Upper lobe of left lung (tissue), 6 donors: ENCODE measurements around the gene NDUFA13. TPM values are rescaled to one million over a fixed set of nuclear protein-coding genes. Genes with fewer than 3 reads are reported as not detected.

Experiments
- ATAC-seq, 2 donors: fragments of 200-7000 bp; cut with Tn5 transposase; one replicate each; pipeline ENCODE4 v1.9.1; 2022; ENCODE audit warnings: mild to moderate bottlenecking in 2 of 2, moderate library complexity in 2 of 2; ENCODE audit not compliant: low FRiP score in 2 of 2
- DNase-seq, 2 donors: peaks; one replicate each; pipeline ENCODE4 v3.0.0-alpha.2; 2019 to 2020
- H3K27ac ChIP-seq, 4 donors: fragments of 200-600 bp; sonication (generic); one replicate each; pipeline ENCODE4 v1.5.1; 2016 to 2019
- H3K27me3 ChIP-seq, 4 donors: fragments of 200-600 bp; sonication (generic); one replicate each; pipeline ENCODE4 v1.5.1; 2017 to 2019
- H3K36me3 ChIP-seq, 4 donors: fragments of 200-600 bp; sonication (generic); one replicate each; pipeline ENCODE4 v1.5.1; 2016 to 2019
- H3K4me1 ChIP-seq, 4 donors: fragments of 200-600 bp; sonication (generic); one replicate each; pipeline ENCODE4 v1.5.1; 2018 to 2019
- H3K4me3 ChIP-seq, 4 donors: fragments of 200-600 bp; sonication (generic); one replicate each; pipeline ENCODE4 v1.5.1; 2017 to 2019; ENCODE audit warnings: mild to moderate bottlenecking in 2 of 4, moderate library complexity in 1 of 4
- H3K9me3 ChIP-seq, 4 donors: fragments of 200-600 bp; sonication (generic); one replicate each; pipeline ENCODE4 v1.5.1; 2018 to 2019
- EP300 ChIP-seq, 4 donors: sonication (generic); formaldehyde crosslinking; IDR thresholded peaks; one replicate each; pipeline ENCODE4 v1.5.1; 2017; ENCODE audit warnings: antibody characterized with exemption in 4 of 4, control low read depth in 2 of 4
- POLR2A ChIP-seq, 4 donors: fragments of 450-650 bp; IDR thresholded peaks; one replicate each; pipeline ENCODE4 v1.5.1; 2016 to 2017; ENCODE audit warnings: antibody characterized with exemption in 4 of 4, mild to moderate bottlenecking in 2 of 4
- POLR2AphosphoS5 ChIP-seq, 2 donors: sonication (generic); formaldehyde crosslinking; IDR thresholded peaks; one replicate each; pipeline ENCODE4 v1.5.1; 2017; ENCODE audit warnings: antibody characterized with exemption in 2 of 2
- WGBS, 2 donors: methylation state at CpG; one replicate each; pipeline ENCODE4 v1.1.5; 2017 to 2018; 5-methylcytosine and 5-hydroxymethylcytosine counted together
- total RNA-seq, 6 donors: library from RNA; depleted of rRNA in 4 of 6; stranded (reverse); fragments of >200 nt in 4 of 6; gene quantifications; one replicate each; pipeline versions ENCODE4 v1.1.0 to v1.2.1, GENCODE V29; 2016 to 2021
- TF ChIP-seq, protein P1 (sequence below), 6 experiments: fragments of 450-650 bp in 4 of 6; fragments of 200-600 bp in 2 of 6; sonication (generic) in 2 of 6; IDR thresholded peaks; one replicate each; pipeline ENCODE4 v1.5.1; 2016 to 2019; ENCODE audit warnings: antibody characterized with exemption in 6 of 6
- donor health status: DM: no; HTN: no; CAD: no; lungs with moderate emphysema.
- donor health status: DM: no; HTN: yes; CAD: no; lungs with severe emphysema.

The NDUFA13 gene
- total RNA-seq, 6 donors from 2014 or later = 24.3 to 305 (median 112) TPM

DNA sequence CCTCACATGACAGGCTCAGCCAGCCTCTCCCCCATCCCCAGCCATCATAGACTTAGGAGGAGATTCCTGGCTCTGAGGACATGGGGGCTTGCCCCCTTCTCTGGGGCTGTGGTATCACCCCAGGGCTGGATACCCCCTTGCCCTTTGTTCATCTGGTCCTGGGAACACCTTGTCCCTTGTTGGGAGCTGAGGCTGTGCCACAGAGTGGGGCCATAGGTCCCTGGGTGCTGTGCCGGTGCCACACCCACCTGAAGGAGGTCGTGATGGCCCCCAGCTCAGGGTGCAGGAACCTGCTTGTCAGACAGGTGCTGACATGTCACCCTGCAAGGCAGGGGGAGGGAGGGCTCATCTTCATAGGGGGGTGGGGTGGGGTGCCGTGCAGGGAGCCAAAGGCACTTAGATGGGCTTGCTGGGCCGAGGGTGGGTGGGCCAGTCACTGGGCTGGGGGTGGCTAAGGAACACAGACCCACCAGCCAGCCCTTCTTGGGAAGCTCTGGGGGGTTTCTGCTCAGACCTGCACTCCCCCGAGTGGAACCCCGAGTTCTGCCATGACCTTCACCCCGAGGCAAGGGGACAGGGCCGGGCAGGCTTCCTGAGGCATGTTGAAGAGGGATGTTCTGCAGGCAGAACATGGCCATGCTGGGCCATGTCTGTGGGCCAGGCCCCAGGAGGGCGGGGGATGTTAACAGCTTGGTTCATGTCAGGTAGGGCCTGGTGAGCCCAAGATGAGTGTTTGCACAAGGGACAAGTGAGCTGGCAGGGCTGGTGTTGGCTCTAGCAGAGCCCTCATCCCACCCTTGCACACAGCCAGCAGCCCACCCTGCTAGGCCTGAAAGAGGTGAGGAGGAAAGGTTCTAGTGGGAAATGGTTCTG lies 28.7 kb upstream of the NDUFA13 start:
- 59% methylated on average over 8 of the region's 9 CpGs; no CpG with 5 or more reads in 1 of the 2 donors for WGBS, 2 donors
- Histone ChIP-seq H3K4me1 (peaks cover 44 to 62% (median 52%) of the 10 kb centered on the region in 4 donors), H3K4me3 (no peak overlapping the region), H3K27me3 (no peaks in the 10 kb centered on the region), H3K9me3 (no peaks in the 10 kb centered on the region), H3K36me3 (peaks cover 0 to 24% (median 8%) of the 10 kb centered on the region in 4 donors), H3K27ac (peak overlapping the region; percentile 68 to 83 (median 79))
- no peak for ATAC-seq
- TF ChIP-seq POLR2A (IDR thresholded peaks at IDR 0.05) = no peak
- no peak for TF ChIP-seq POLR2AphosphoS5 (IDR thresholded peaks at IDR 0.05)
- TF ChIP-seq, protein P1, sequence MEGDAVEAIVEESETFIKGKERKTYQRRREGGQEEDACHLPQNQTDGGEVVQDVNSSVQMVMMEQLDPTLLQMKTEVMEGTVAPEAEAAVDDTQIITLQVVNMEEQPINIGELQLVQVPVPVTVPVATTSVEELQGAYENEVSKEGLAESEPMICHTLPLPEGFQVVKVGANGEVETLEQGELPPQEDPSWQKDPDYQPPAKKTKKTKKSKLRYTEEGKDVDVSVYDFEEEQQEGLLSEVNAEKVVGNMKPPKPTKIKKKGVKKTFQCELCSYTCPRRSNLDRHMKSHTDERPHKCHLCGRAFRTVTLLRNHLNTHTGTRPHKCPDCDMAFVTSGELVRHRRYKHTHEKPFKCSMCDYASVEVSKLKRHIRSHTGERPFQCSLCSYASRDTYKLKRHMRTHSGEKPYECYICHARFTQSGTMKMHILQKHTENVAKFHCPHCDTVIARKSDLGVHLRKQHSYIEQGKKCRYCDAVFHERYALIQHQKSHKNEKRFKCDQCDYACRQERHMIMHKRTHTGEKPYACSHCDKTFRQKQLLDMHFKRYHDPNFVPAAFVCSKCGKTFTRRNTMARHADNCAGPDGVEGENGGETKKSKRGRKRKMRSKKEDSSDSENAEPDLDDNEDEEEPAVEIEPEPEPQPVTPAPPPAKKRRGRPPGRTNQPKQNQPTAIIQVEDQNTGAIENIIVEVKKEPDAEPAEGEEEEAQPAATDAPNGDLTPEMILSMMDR (IDR thresholded peaks at IDR 0.05) = no peak
- no peak for TF ChIP-seq EP300 (IDR thresholded peaks at IDR 0.05)
- peak in 1 of 2 donors; percentile 42 for DNase-seq

DNA sequence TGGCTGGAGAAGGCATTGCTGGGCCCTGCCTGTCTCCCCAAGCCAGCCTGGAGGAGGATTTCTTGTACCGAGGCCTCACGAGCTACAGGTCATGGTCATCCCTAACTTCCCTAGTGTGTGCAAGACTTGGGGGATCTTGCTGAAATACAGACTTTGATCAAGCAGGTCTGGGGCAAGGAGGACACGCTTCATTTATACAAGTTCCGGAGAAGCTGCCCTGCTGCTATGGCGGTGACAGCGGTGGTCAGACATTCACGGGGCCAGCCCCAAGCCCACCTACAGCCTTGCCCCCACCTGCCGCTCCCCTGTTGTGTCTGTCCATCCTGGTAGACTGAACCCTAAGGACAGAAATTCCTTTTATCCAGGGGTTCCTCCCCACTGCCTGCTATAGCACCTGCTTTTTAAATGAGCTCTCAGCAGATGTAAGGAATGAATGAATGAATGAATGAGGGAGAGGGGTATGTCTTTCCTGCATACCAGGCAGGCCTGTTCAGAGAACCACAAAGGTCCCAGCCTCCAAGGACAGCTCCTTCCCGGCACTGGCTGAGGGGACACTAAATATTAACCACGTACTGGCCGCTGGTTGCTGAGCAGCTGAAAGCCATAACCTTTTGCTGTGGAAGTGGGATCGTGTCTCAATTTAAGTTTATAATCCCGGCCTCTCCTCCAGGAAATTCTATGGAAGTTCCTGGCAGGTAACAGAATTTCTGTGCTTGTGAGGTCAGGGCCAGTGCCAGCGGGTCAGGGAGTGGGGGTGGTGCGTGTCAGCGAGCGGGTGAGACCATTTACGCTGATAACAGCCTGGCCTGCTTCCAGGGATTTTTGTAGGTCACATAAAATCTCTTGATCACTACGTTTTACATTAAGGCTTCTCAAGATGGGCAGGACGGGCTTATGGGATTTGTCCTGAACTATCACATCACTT lies 27.8 kb upstream of the NDUFA13 start:
- H3K27me3 ChIP-seq = no peaks in the 10 kb centered on the region
- peaks cover 0 to 27% (median 14%) of the 10 kb centered on the region in 4 donors for H3K36me3 ChIP-seq
- TF ChIP-seq POLR2A (IDR thresholded peaks at IDR 0.05) = no peak
- no peak for TF ChIP-seq EP300 (IDR thresholded peaks at IDR 0.05)
- TF ChIP-seq, protein P1 (IDR thresholded peaks at IDR 0.05) = no peak
- TF ChIP-seq POLR2AphosphoS5 (IDR thresholded peaks at IDR 0.05) = no peak
- DNase-seq = no peak
- H3K4me3 ChIP-seq = peak overlapping the region in 1 of 4 donors; percentile 29
- ATAC-seq = no peak
- H3K4me1 ChIP-seq = peaks cover 44 to 62% (median 52%) of the 10 kb centered on the region in 4 donors
- no peaks in the 10 kb centered on the region for H3K9me3 ChIP-seq
- WGBS, 2 donors = 46 to 60% methylated on average over 19 to 20 of the region's 20 CpGs
- H3K27ac ChIP-seq = peak overlapping the region; percentile 68 to 83 (median 79)

DNA sequence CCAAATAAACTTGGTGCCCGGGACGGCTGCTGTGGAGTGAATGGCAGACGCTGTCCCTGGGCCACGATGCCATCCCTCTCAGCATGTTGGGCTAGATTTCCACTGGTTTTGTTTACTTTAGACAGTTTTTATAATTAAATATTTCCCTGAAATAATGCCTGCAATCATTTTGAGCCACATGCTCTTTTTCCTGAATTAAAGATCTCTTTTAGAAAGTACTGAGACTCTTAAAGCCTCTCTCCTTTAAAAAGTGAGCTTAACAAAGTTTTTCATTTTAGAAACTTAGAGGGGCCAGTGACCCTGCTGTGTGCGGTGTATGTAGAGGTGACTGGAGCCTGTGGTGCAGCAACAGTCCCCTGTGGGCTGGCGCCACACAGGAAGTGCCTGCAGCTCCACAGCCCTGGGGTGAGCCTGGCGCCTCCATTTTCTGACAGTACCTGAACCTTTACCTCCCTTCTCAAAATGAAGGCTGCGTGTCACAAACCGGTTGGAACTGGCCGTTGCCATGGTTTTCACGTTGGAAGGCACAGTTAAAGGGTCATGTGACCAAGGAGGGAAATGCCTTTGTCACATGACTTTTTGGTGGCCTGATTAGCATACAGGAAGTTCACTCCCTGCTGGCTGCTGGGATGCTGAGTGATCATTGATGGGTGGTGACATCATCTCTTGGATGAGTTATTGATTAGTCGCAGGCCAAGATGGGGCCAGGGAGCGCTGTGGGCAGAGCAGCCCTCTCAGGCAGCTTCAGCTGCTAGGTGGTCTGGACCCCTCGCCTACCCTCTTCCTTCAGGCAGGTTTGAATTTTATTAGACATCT lies 26.9 kb upstream of the NDUFA13 start:
- peaks cover 44 to 62% (median 52%) of the 10 kb centered on the region in 4 donors for H3K4me1 ChIP-seq
- no peak for TF ChIP-seq POLR2A (IDR thresholded peaks at IDR 0.05)
- TF ChIP-seq POLR2AphosphoS5 (IDR thresholded peaks at IDR 0.05) = peak; percentile 63 to 65
- ATAC-seq (peak; percentile 36 to 75), DNase-seq (peak in 1 of 2 donors; percentile 78)
- 26 to 27% methylated on average over 13 to 14 of the region's 14 CpGs for WGBS, 2 donors
- H3K4me3 ChIP-seq = peak overlapping the region in 2 of 4 donors; percentile 23 to 29
- H3K36me3 ChIP-seq = peaks cover 0 to 33% (median 21%) of the 10 kb centered on the region in 4 donors
- H3K27me3 ChIP-seq = no peaks in the 10 kb centered on the region
- H3K9me3 ChIP-seq = no peaks in the 10 kb centered on the region
- peak overlapping the region; percentile 68 to 83 (median 79) for H3K27ac ChIP-seq

DNA sequence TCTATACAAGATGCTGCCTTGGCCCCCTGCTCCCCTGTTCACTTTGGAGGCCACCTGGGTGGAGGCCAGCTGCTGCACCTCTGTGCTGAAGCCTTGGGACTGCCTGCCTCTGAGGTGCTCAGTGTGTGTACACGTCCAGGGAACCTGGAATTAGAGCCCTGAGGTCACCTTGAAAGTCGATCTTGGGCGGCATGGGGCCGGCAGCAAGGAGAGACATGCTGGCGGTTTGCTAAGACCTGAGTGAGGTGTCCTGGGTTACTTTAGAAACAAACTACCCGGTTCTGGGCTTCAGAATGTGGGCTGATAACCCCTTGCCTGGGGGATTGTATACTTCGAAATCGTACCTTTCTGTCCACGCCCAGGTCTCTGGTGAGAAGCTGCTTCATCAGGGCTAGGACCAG lies 26.2 kb upstream of the NDUFA13 start:
- Histone ChIP-seq H3K27ac (peak overlapping the region; percentile 68 to 83 (median 79)), H3K4me1 (peaks cover 43 to 58% (median 50%) of the 10 kb centered on the region in 4 donors), H3K4me3 (no peak overlapping the region), H3K36me3 (peaks cover 0 to 41% (median 29%) of the 10 kb centered on the region in 4 donors), H3K9me3 (no peaks in the 10 kb centered on the region), H3K27me3 (no peaks in the 10 kb centered on the region)
- ATAC-seq = peak in 1 of 2 donors; percentile 5
- WGBS, 2 donors = 79 to 87% methylated on average over 3 to 9 of the region's 9 CpGs
- TF ChIP-seq, protein P1 (IDR thresholded peaks at IDR 0.05) = no peak
- TF ChIP-seq POLR2AphosphoS5 (IDR thresholded peaks at IDR 0.05) (no peak), EP300 (IDR thresholded peaks at IDR 0.05) (no peak), POLR2A (IDR thresholded peaks at IDR 0.05) (no peak)
- no peak for DNase-seq
